Measurements from ENCODE around the gene RBM27. TPM values are rescaled to one million over a fixed set of nuclear protein-coding genes. Genes with fewer than 3 reads are reported as not detected.

The RBM27 gene
- total and polyA plus RNA-seq, 10 of the 15 experiments (the other 5 are each of a cell fraction or from before 2014, with no cell fraction given), result 5.8 to 33.9 (median 16.9) TPM

GRCh38 chr5:146188358-146188757 is 15.0 kb upstream of the RBM27 start:
- TF ChIP-seq CBX3 (IDR thresholded peaks at IDR 0.05; ENCODE audit: borderline replicate concordance, low read depth) (no peak), NFIC (IDR thresholded peaks at IDR 0.05; ENCODE audit: low read depth, low read length) (no peak), HDAC2 (IDR thresholded peaks at IDR 0.05) (no peak), BHLHE40 (IDR thresholded peaks at IDR 0.05; ENCODE audit: borderline replicate concordance in 1 of 2, low read depth in 2 of 2, low read length in 1 of 2) (no peak), PRDM15 (CRISPR knock-in tag; IDR thresholded peaks at IDR 0.05) (no peak), CBX5 (IDR thresholded peaks at IDR 0.05; ENCODE audit: low read depth) (no peak), E4F1 (IDR thresholded peaks at IDR 0.05; ENCODE audit: borderline replicate concordance, partially characterized antibody) (no peak), CREB1 (IDR thresholded peaks at IDR 0.05; ENCODE audit: low read depth) (no peak), RB1 (IDR thresholded peaks at IDR 0.05; ENCODE audit: borderline replicate concordance) (no peak), CHD2 (IDR thresholded peaks at IDR 0.05; ENCODE audit: borderline replicate concordance, low read depth, low read length) (no peak), TCF7 (IDR thresholded peaks at IDR 0.05; ENCODE audit: borderline replicate concordance) (no peak), BCLAF1 (IDR thresholded peaks at IDR 0.05) (no peak), ZBED1 (IDR thresholded peaks at IDR 0.05; ENCODE audit: borderline replicate concordance) (no peak), SREBF2 (IDR thresholded peaks at IDR 0.05; ENCODE audit: low read length) (no peak)
- BruUV-seq (replicated peaks), result no TSS peak
- Histone ChIP-seq H3K27me3 (replicated peaks in 1 of 2; ENCODE audit: control insufficient read depth in 2 of 2, insufficient read depth in 2 of 2, low read length in 1 of 2) (no peaks in the 10 kb centered on the region; a peak in 1 of 4 replicates), H3K4me1 (ENCODE audit: control insufficient read depth, insufficient read depth, low read length) (no peaks in the 10 kb centered on the region), H3K9me3 (replicated peaks; ENCODE audit: control insufficient read depth, insufficient read depth, low read length) (no peaks in the 10 kb centered on the region), H4K20me1 (ENCODE audit: control insufficient read depth, insufficient read depth) (no peaks in the 10 kb centered on the region), H3K9ac (ENCODE audit: control insufficient read depth, insufficient read depth, low read length) (no peak overlapping the region), H2AFZ (ENCODE audit: control insufficient read depth, low read depth, low read length) (no peak overlapping the region), H3K4me2 (ENCODE audit: control insufficient read depth, insufficient read depth) (no peak overlapping the region), H3K36me3 (ENCODE audit: control insufficient read depth in 2 of 2, insufficient read depth in 2 of 2, low read length in 1 of 2) (no peaks in the 10 kb centered on the region), H3K4me3 (no peak overlapping the region), H3K79me2 (ENCODE audit: control insufficient read depth, insufficient read depth, low read length) (no peaks in the 10 kb centered on the region), H3K27ac (ENCODE audit: control insufficient read depth, insufficient read depth) (no peak overlapping the region)
- CTCF ChIA-PET, result interaction anchor here (1.9 kb wide), 1 partner anchor 12 kb away, joined by 5 read pairs; no protein-coding TSS in a partner anchor
- WGBS (ENCODE audit: insufficient coverage, insufficient replicate concordance, low lambda C conversion rate, missing lambda C conversion rate), result 35% methylated on average over 1 of the region's 1 CpG
- POLR2A ChIA-PET, result interaction anchor here (0.8 kb wide), 1 partner anchor 9 kb away, joined by 3 read pairs; no protein-coding TSS in a partner anchor
- RAD21 ChIA-PET (ENCODE audit: unreplicated experiment), result no interaction called here
- no peak for DNase-seq (ENCODE audit: low read depth, low spot score)
- in situ Hi-C loops (cut with MboI) (no loop called here), intact Hi-C loops (cut with micrococcal nuclease; ENCODE audit: unreplicated experiment) (no loop called here)
- ATAC-seq, result no peak
- SMC1A ChIA-PET (ENCODE audit: uncharacterized antibody, unreplicated experiment), result interaction anchor here (1.1 to 1.5 kb wide), 2 partner anchors 13 to 17 kb away, joined by 3 read pairs; no protein-coding TSS in a partner anchor
- no peak for FAIRE-seq
